Umbilical cord (tissue), 2 donors: ENCODE data around the gene APOL5. TPM values are rescaled to one million over a fixed set of nuclear protein-coding genes. Genes with fewer than 3 reads are reported as not detected.
A peak's percentile ranks its signal among the peaks of the same experiment; 100 is the strongest.
"Not testable (repeated sequence)": the region's sequence is repeated elsewhere in the genome, so short reads cannot be mapped to it uniquely, and the experiment has no call there.

Experiments
- DNase-seq: peaks from one replicate; pipeline ENCODE4 v3.0.0-alpha.2; 2015; ENCODE audit warnings: low spot score
- total RNA-seq: library from RNA; depleted of rRNA; stranded (reverse); fragments of >200 nt; gene quantifications from one replicate; pipeline ENCODE4 v1.2.3, GENCODE V29; 2014; ENCODE audit warnings: low replicate concordance; ENCODE audit not compliant: insufficient read depth

The APOL5 gene
- total RNA-seq, result not detected

DNA sequence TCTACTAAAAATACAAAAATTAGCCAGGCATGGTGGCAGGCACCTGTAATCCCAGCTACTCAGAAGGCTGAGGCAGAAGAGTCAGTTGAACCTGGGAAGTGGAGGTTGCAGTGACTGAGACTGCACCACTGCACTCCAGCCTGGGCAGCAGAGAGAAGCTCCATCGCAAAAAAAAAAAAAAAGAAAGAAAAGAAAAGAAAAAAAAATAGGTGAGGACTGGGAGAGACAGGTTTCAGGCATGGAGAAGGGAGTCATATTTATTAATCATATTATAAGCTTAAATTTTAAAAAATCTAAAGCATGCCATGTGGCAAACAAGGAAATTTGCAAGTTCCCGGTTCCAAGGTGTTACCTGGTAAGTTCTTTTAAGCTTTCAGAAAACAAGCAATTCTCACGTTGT lies at the start of gene APOL5:
Gene APOL5, plus strand, starts transcription at position 301 of the 400 bp plus-strand sequence. Its CDS starts 0 bp downstream, at position 301.
- no peak for DNase-seq

GRCh38 chr22:35674335-35674734 lies 43.3 kb upstream of the APOL5 start:
- DNase-seq, result no peak

DNA sequence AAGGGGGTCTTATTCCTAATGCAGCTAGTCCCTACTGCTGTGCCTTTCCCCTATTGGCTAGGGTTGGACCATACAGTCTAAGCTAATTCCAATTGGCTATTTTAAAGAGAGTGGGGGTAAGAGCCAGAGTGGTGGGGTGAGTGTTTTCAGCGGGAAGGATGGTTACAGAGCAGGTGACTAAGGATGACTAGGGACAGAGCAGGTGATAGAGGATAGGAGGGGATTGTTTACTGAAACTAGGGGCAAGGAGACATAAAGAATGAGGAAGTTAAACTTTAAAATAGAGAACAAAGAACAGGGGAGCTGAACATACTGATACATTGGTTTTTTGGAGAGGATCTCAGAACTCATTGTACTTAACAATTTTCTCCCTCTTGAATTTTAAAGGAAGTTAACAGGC lies 41.6 kb upstream of the APOL5 start:
- DNase-seq, result not testable (repeated sequence)

- DNase-seq, result no peak
Observed at GRCh38 chr22:35677460-35678187, 40.0 kb upstream of the APOL5 start.

DNA sequence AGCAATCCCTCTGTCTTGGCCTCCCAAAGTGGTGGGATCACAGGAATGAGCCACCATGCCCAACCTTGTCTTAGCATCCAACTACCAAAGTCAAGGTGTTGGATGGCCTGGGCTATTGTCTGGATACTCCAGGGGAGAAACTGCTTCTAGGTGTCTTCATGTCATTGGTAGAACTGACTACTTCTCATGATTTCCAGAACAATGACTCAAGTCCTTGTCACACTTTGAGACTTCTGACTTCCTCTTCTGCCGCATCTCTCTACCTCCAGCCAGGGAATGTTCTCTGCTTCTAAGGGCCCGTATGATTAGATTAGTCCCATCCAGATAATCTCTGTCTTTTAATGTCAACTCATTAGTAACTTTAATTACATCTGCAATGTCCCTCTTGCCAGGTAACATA lies 38.8 kb upstream of the APOL5 start:
- DNase-seq, result no peak

GRCh38 chr22:35679492-35679891 lies 38.2 kb upstream of the APOL5 start:
- not testable (repeated sequence) for DNase-seq

- DNase-seq, result no peak
Observed at GRCh38 chr22:35681454-35682052, 36.1 kb upstream of the APOL5 start.

GRCh38 chr22:35683560-35683959 lies 34.1 kb upstream of the APOL5 start:
- DNase-seq, result no peak

DNA sequence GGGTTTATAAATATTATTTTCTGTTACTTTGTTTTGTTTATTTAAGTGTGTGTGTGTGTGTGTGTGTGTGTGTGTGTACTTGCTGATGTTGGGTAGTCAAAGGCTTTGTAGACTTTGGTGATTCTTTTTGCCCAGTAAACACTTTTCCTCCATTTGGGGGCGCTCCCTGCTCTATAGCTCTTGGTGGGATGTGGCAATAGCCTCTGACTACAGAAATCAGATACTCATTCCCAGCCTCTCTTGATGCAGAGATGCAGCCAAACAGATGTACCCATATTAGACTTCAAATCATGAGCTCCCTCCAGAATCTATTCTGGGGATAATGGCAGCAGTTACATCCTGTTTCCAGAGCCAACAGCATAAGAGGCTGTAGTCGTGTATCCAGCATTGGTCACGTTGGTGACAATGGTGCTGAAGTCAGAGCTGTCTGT lies 33.4 kb upstream of the APOL5 start:
- no peak for DNase-seq

- DNase-seq, result no peak
Observed at GRCh38 chr22:35684732-35685131, 32.9 kb upstream of the APOL5 start.

DNA sequence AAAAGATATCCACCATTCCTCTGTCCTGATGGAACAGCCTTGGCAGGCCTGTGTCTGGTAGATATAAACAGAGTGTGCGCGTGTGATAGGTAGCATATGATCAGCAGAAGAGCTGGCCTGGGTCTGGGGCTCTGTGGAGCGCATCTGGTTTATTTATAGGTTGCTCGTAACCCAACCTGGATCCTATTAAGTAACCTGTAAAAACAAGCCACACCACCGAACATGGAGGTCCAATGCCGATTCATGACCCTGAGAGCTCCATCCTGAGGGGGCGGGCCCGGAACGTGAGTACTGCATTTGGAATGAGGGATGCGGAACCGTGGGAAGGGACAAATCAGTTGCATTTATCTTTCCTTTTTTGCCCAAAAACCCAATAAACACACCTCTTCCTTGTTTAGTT lies 31.9 kb upstream of the APOL5 start:
- DNase-seq, result no peak

GRCh38 chr22:35686298-35686697 lies 31.4 kb upstream of the APOL5 start:
- no peak for DNase-seq

GRCh38 chr22:35687461-35687860 lies 30.2 kb upstream of the APOL5 start:
- no peak for DNase-seq

DNA sequence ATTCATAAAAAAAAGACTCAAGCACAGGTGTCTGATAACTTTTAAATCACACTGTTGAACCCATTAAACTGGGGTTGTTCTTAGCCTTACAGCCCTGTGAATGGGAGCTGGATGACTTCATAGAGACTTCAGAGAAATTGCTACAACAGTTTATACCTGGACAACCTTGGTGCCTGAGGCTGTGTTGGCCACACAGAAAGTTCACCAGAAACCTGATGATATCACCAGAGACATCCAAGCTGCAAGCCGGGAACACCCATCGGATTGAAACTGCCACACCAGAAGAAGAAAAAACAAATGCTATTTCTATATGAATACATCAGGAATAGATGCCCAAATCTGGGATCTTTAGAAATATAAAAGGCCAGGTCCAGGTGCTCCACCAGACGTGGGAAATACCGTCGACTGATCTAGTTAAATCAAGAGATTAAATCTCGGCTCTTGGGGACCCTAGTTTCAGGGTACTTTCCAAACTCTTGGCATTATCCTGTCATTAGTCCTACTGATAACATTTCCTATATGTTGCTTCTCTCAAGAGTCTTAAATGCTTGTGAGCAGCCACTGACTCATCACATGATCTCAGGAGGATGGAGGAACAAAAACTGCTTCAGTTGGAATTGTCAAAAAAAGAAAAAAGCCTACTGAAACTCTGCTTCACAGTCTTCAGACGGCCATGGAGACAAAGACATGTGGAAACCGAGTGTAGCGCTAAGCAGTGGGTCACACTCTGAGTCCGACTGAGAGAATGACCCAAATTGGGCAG lies 28.6 kb upstream of the APOL5 start:
- no peak for DNase-seq

DNA sequence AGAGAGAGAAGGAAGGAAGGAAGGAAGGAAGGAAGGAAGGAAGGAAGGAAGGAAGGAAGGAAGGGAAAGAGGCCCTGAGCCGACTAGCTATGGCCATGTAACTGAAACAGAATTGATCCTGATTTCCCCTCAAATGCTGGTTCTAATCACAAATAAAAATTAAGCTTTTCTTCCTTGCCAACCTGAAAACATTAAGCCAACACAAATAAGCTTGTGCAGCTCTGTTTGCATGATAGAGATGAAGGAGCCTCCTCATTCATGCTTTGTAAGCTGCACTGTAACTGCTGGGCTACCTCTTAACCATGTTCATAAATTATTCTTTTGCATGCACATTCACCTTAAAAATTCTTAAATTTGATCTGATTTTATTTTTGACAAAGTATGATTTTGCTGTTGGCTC lies 27.7 kb upstream of the APOL5 start:
- no peak for DNase-seq

- DNase-seq, result no peak
Observed at GRCh38 chr22:35695202-35695601, 22.5 kb upstream of the APOL5 start.

- no peak for DNase-seq
Observed at GRCh38 chr22:35697142-35697541, 20.5 kb upstream of the APOL5 start.

DNA sequence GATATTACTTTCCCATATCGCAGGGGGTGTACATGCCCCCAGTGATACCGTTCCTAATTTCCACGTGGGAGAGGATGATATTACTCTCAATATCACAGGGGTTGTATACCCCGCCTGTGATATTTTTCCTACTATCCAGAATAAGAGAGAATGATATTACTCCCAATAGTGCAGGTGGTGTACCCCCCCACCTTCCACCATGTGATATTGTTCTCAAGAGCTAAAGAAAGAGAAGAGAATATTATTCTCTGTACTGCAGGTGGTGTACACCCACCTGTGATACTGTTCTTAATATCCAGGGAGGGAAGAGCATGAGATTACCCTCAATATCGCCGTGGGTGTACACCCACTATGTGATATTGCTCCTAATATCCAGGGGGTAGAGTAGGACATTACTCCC lies 17.8 kb upstream of the APOL5 start:
- not testable (repeated sequence) for DNase-seq

GRCh38 chr22:35703861-35704584 lies 13.6 kb upstream of the APOL5 start:
- no peak for DNase-seq

- peak; percentile 21 for DNase-seq
Observed at GRCh38 chr22:35705141-35705540, 12.5 kb upstream of the APOL5 start.

DNA sequence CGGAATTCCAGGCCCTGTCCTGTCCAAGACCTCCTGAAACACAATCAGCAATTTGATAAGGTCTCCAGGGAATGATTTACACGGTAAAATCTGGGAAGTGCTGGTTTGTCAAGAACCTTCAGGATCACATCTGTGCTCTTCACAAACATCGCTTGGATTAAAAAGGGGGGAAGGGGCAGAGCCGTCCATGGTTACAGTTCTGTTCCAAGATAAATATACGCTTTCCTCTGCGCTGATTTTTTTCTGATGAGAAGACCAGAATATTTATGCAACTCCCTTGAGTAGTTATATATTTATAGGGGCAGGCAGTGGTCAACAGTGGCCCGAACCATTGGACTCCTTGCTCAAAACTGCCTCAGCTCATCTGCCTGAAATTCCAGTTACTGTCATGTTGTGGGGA lies 9.2 kb upstream of the APOL5 start:
- DNase-seq, result no peak

DNA sequence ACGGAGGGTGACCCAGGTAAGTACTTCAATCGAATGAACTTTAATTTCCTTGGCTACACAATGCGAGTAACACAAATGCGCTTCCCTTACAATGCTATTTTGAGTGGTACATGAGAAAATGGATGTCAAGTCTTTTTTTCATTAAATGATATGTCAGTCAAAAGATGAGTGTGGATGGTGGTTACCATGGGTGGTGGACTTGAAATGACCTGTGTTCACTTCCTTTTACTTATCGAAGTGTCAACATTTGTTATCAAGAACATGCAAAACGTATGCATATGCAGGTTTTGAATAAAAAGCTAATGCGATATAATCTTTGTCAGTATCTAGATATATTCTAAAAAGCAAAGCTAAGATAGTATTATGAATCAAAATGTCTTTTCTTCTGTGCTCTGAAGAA lies 8.8 kb upstream of the APOL5 start:
- DNase-seq, result no peak
